ENCODE results near the gene PRR33. TPM values are rescaled to one million over a fixed set of nuclear protein-coding genes. Genes with fewer than 3 reads are reported as not detected.
A peak's percentile ranks its signal among the peaks of the same experiment; 100 is the strongest.

The PRR33 gene
- total and polyA plus RNA-seq, 9 of the 15 experiments (the other 6 are each of a cell fraction or from before 2014, with no cell fraction given) = not detected

DNA sequence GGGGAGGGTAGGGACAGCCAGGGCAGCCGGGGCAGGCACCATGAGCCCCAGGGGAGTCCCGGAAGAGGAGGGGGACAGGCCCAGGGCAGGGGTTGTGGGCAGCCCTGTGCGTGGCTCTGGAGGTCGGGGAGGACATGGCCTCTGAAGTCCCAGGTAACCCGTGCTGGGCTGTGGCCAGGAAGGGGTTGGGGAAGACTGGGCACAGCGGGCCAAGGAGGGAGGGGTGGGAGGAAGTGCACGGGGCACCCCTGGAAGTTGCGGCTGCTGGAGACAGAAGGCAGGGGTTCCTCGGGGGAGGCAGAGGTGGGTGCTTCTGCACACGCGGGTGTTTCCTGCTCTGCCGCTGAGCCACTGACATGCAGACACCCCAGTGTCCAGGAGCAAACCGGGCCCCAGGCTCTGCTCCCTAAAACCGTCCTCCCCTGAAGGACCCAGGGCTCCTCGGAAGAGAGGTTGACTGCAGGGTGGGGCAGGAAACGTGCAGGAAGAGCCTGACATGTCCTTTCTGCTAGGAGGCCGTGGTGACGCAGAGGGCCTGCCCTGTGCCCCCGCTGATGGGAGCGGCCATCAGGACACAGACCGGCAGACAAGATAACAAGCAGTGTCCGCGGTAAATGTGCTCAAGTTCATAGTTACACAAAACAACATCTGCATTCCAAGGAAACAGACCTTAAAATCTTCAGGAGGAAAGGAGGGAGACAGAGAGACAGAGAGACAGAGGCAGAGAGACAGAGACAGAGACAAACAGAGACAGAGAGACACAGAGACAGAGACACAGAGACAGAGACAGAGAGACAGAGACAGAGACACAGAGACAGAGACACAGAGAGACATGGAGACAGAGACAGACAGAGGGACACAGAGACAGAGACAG is 47.2 kb downstream of the PRR33 start (continued):
- TF ChIP-seq, protein P1, sequence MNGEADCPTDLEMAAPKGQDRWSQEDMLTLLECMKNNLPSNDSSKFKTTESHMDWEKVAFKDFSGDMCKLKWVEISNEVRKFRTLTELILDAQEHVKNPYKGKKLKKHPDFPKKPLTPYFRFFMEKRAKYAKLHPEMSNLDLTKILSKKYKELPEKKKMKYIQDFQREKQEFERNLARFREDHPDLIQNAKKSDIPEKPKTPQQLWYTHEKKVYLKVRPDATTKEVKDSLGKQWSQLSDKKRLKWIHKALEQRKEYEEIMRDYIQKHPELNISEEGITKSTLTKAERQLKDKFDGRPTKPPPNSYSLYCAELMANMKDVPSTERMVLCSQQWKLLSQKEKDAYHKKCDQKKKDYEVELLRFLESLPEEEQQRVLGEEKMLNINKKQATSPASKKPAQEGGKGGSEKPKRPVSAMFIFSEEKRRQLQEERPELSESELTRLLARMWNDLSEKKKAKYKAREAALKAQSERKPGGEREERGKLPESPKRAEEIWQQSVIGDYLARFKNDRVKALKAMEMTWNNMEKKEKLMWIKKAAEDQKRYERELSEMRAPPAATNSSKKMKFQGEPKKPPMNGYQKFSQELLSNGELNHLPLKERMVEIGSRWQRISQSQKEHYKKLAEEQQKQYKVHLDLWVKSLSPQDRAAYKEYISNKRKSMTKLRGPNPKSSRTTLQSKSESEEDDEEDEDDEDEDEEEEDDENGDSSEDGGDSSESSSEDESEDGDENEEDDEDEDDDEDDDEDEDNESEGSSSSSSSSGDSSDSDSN (IDR thresholded peaks at IDR 0.05; ENCODE audit: borderline replicate concordance in 1 of 2, low read depth in 2 of 2, low read length in 2 of 2) = peak in 1 of 2 experiments; percentile 47; a peak in 1 of 4 replicates
- TF ChIP-seq, protein P2, sequence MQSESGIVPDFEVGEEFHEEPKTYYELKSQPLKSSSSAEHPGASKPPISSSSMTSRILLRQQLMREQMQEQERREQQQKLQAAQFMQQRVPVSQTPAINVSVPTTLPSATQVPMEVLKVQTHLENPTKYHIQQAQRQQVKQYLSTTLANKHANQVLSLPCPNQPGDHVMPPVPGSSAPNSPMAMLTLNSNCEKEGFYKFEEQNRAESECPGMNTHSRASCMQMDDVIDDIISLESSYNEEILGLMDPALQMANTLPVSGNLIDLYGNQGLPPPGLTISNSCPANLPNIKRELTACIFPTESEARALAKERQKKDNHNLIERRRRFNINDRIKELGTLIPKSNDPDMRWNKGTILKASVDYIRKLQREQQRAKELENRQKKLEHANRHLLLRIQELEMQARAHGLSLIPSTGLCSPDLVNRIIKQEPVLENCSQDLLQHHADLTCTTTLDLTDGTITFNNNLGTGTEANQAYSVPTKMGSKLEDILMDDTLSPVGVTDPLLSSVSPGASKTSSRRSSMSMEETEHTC (IDR thresholded peaks at IDR 0.05) = no peak
- TF ChIP-seq FOXK1 (CRISPR knock-in tag; IDR thresholded peaks at IDR 0.05; ENCODE audit: borderline replicate concordance) (no peak), RBBP5 (IDR thresholded peaks at IDR 0.05; ENCODE audit: borderline replicate concordance, insufficient read depth, low read length, poor library complexity, severe bottlenecking) (peak; percentile 20), PURB (CRISPR knock-in tag; IDR thresholded peaks at IDR 0.05; ENCODE audit: low read depth) (no peak), LEF1 (IDR thresholded peaks at IDR 0.05) (0 out of 2 replicates have a peak, but pooled peaks have one; percentile 75), COPS2 (conservative IDR thresholded peaks at IDR 0.05) (no peak), ZZZ3 (IDR thresholded peaks at IDR 0.05) (no peak), ETV6 (IDR thresholded peaks at IDR 0.05; ENCODE audit: borderline replicate concordance in 1 of 2, low read depth in 2 of 2, low read length in 1 of 2) (peak in 1 of 2 experiments; percentile 53; a peak in 1 of 4 replicates), ETV6 (CRISPR knock-in tag; IDR thresholded peaks at IDR 0.05; ENCODE audit: borderline replicate concordance) (no peak), FOXM1 (IDR thresholded peaks at IDR 0.05; ENCODE audit: low read depth) (peak; percentile 27; the same call in 1 of the 2 replicates), FOXM1 (CRISPR knock-in tag; IDR thresholded peaks at IDR 0.05; ENCODE audit: low read depth) (no peak), ARHGAP35 (IDR thresholded peaks at IDR 0.05; ENCODE audit: partially characterized antibody) (peak; percentile 68), ZNF76 (CRISPR knock-in tag; IDR thresholded peaks at IDR 0.05; ENCODE audit: borderline replicate concordance) (no peak), POLR2B (IDR thresholded peaks at IDR 0.05; ENCODE audit: low read depth, partially characterized antibody) (no peak), KLF1 (tag; IDR thresholded peaks at IDR 0.05) (no peak), ZBTB1 (CRISPR knock-in tag; IDR thresholded peaks at IDR 0.05; ENCODE audit: borderline replicate concordance, low read depth) (no peak)
- TF ChIP-seq, protein P3, sequence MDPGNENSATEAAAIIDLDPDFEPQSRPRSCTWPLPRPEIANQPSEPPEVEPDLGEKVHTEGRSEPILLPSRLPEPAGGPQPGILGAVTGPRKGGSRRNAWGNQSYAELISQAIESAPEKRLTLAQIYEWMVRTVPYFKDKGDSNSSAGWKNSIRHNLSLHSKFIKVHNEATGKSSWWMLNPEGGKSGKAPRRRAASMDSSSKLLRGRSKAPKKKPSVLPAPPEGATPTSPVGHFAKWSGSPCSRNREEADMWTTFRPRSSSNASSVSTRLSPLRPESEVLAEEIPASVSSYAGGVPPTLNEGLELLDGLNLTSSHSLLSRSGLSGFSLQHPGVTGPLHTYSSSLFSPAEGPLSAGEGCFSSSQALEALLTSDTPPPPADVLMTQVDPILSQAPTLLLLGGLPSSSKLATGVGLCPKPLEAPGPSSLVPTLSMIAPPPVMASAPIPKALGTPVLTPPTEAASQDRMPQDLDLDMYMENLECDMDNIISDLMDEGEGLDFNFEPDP (CRISPR knock-in tag; IDR thresholded peaks at IDR 0.05) = no peak
- TF ChIP-seq, protein P4, sequence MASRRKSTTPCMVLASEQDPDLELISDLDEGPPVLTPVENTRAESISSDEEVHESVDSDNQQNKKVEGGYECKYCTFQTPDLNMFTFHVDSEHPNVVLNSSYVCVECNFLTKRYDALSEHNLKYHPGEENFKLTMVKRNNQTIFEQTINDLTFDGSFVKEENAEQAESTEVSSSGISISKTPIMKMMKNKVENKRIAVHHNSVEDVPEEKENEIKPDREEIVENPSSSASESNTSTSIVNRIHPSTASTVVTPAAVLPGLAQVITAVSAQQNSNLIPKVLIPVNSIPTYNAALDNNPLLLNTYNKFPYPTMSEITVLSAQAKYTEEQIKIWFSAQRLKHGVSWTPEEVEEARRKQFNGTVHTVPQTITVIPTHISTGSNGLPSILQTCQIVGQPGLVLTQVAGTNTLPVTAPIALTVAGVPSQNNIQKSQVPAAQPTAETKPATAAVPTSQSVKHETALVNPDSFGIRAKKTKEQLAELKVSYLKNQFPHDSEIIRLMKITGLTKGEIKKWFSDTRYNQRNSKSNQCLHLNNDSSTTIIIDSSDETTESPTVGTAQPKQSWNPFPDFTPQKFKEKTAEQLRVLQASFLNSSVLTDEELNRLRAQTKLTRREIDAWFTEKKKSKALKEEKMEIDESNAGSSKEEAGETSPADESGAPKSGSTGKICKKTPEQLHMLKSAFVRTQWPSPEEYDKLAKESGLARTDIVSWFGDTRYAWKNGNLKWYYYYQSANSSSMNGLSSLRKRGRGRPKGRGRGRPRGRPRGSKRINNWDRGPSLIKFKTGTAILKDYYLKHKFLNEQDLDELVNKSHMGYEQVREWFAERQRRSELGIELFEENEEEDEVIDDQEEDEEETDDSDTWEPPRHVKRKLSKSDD (conservative IDR thresholded peaks at IDR 0.05; ENCODE audit: low read length) = no peak

All from K562 (cell line).